Measurements from ENCODE around the gene MAPKBP1. TPM values are rescaled to one million over a fixed set of nuclear protein-coding genes. Genes with fewer than 3 reads are reported as not detected.

MAPKBP1 gene
- total and polyA plus RNA-seq, 2 of the 4 experiments (the other 2 are of a cell fraction): 12.5 to 15.3 TPM

GRCh38 chr15:41839781-41840491, 65.7 kb downstream of the MAPKBP1 start:
- intact Hi-C loops (cut with micrococcal nuclease) (no loop called here), in situ Hi-C loops (cut with MboI; ENCODE audit: low sequenced_read_pairs) (no loop called here), dilution Hi-C loops (cut with HindIII; ENCODE audit: low sequenced_read_pairs, unreplicated experiment) (no loop called here)
- peaks cover 0 to 3% of the 10 kb centered on the region in 2 experiments; a peak in 1 of 4 replicates for H3K79me1 ChIP-seq (ENCODE audit: low read depth in 1 of 2, low read length in 2 of 2)
- no peak overlapping the region for H4K91ac ChIP-seq (ENCODE audit: insufficient read depth, low read depth, low read length)
- H3K36me3 ChIP-seq (ENCODE audit: control insufficient read depth, insufficient read depth, low read length): peaks cover 5% of the 10 kb centered on the region; the same call in 1 of the 2 replicates
- no peak overlapping the region for H2AFZ ChIP-seq (replicated peaks; ENCODE audit: low read length, poor library complexity)
- H2BK120ac ChIP-seq (ENCODE audit: low read depth, low read length): no peak overlapping the region
- H3K14ac ChIP-seq (replicated peaks; ENCODE audit: low read depth, low read length): no peak overlapping the region
- H3K9ac ChIP-seq (ENCODE audit: low read depth, low read length): no peak overlapping the region
- no TSS peak for BruUV-seq (replicated peaks)
- ChIA-PET POLR2A (ENCODE audit: unreplicated experiment) (no interaction called here), CTCF (no interaction called here)
- no peak overlapping the region for H2BK20ac ChIP-seq (ENCODE audit: low read depth, low read length)
- TF ChIP-seq FOS (IDR thresholded peaks at IDR 0.05; ENCODE audit: low read depth, low read length): no peak
- no peak overlapping the region for H4K8ac ChIP-seq (ENCODE audit: low read depth in 2 of 2, low read length in 2 of 2)
- no peak overlapping the region for H4K5ac ChIP-seq (ENCODE audit: low read depth, low read length)
- WGBS, 2 experiments (ENCODE audit: extremely low coverage in 2 of 2, insufficient read length in 1 of 2): 87% methylated on average over 10 of the region's 16 CpGs; no CpG with 5 or more reads in 1 of the 2 experiments
- no peak overlapping the region for H2BK15ac ChIP-seq (ENCODE audit: low read depth, low read length)
- DNase-seq (no peak), ATAC-seq (ENCODE audit: low read depth) (no peak)
- H3K9me1 ChIP-seq (ENCODE audit: insufficient read depth, low read length): no peaks in the 10 kb centered on the region
- no peak overlapping the region for H3K4ac ChIP-seq (ENCODE audit: low read depth, low read length)
- no peaks in the 10 kb centered on the region for H3K4me1 ChIP-seq (ENCODE audit: control insufficient read depth, insufficient read depth, low read length)
- H3K23ac ChIP-seq (ENCODE audit: low read depth, low read length): no peak overlapping the region
- no peak overlapping the region for H2AK9ac ChIP-seq (replicated peaks; ENCODE audit: low read depth, low read length, poor library complexity)
- H2BK5ac ChIP-seq (ENCODE audit: low read depth, low read length, poor library complexity, severe bottlenecking): no peak overlapping the region
- H3K18ac ChIP-seq (ENCODE audit: low read depth, low read length): no peak overlapping the region
- H3K9me3 ChIP-seq (ENCODE audit: control insufficient read depth, insufficient read depth, low read length): no peaks in the 10 kb centered on the region
- no peaks in the 10 kb centered on the region for H3K27me3 ChIP-seq (ENCODE audit: control insufficient read depth, insufficient read depth, low read length)
- H4K20me1 ChIP-seq (ENCODE audit: insufficient read depth, low read length): peaks cover 9% of the 10 kb centered on the region
- no peak overlapping the region for H3K4me2 ChIP-seq (ENCODE audit: low read depth, low read length)
- H3K56ac ChIP-seq (ENCODE audit: extremely low read depth, insufficient read depth, low read length): no peak overlapping the region
- no peak overlapping the region for H2AK5ac ChIP-seq (ENCODE audit: low read depth, low read length)
- H3K4me3 ChIP-seq (ENCODE audit: insufficient read depth, low read depth, low read length): no peak overlapping the region
- H3K27ac ChIP-seq (ENCODE audit: insufficient read depth, low read length): no peak overlapping the region
